Mesodermal cell (in vitro differentiated cells): Measurements from ENCODE around the gene C21orf91. TPM values are rescaled to one million over a fixed set of nuclear protein-coding genes. Genes with fewer than 3 reads are reported as not detected.

Experiments used
- H3K27ac ChIP-seq: 2 replicates; pipeline ENCODE4 v1.7.0; 2013; ENCODE audit warnings: mild to moderate bottlenecking, low read depth, low read length, moderate library complexity; ENCODE audit not compliant: severe bottlenecking
- H3K36me3 ChIP-seq: 2 replicates; pipeline ENCODE4 v1.7.1; 2013; ENCODE audit warnings: mild to moderate bottlenecking, low read length, moderate library complexity; ENCODE audit not compliant: control insufficient read depth, insufficient read depth
- H3K4me1 ChIP-seq: one replicate; pipeline ENCODE4 v1.7.1; 2013; ENCODE audit warnings: mild to moderate bottlenecking, low read length; ENCODE audit not compliant: insufficient read depth, control insufficient read depth, poor library complexity, severe bottlenecking
- H3K4me3 ChIP-seq: 2 replicates; pipeline ENCODE4 v1.7.0; 2013; ENCODE audit warnings: low read length, control low read depth, mild to moderate bottlenecking; ENCODE audit not compliant: insufficient read depth, poor library complexity, severe bottlenecking; ENCODE audit errors: extremely low read depth
- H3K9me3 ChIP-seq: 2 replicates; pipeline ENCODE4 v1.7.1; 2013; ENCODE audit warnings: mild to moderate bottlenecking, low read length, moderate library complexity; ENCODE audit not compliant: control insufficient read depth
- WGBS, 2 experiments: methylation state at CpG; one replicate each; pipeline ENCODE4 v1.1.5; 2013; ENCODE audit warnings: missing lambda C conversion rate in 2 of 2; ENCODE audit not compliant: insufficient coverage in 2 of 2; 5-methylcytosine and 5-hydroxymethylcytosine counted together
- polyA plus RNA-seq, 2 experiments: library from polyadenylated mRNA; stranded (reverse); fragments of 50-300 nt; gene quantifications; one replicate each; pipeline ENCODE4 v1.2.3, GENCODE V29; 2013

C21orf91 gene
- polyA plus RNA-seq (2013, experiment 1 of 2), result 16.7 TPM
- 17.7 TPM for polyA plus RNA-seq (2013, experiment 2 of 2)

DNA sequence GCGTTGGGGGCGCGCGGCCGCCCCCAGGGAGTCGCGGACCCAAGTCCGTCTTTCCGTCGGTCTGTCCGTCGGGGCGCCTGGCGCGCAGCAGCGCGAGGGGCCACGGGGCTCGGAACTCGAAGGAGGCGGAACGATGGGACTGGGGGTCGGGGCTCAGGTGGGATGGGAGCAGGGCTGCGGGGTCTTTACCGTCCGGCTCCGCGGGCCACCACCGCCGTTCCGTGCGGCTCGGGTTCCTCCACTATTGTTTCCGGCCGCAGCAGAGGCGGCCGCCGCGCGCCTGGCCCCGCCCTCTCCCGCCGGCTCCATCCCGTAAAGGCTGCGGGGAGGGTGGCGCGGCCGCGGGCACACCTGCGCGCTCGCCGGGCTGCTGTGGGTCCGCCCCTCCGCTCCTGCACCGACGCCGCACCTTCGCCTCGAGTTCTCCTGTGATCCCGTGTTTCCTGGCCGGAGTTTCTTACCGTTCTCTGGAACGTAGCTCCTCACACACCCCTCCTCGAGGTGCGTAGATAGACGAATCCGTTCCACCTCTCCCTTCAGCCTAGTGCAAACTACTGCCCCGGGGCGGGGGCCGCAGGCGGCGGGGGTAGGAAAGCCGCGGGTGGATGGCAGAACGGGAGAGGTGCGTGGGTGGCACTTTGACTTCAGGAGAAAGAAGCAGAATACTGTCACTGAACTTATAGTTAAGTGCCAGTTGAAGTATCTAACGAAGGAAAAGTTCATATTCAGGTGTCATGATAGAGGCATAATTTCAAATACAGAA lies at the start of gene C21orf91:
Gene C21orf91, minus strand, starts transcription at position 243 of the 763 bp plus-strand sequence. CDS start 1,038 bp downstream, outside the sequence.
- Histone ChIP-seq H3K9me3 (no peaks in the 10 kb centered on the region), H3K27ac (peak within 1 kb of the TSS; percentile 99), H3K4me3 (peak within 1 kb of the TSS; percentile 87), H3K36me3 (peaks cover 22% of the 10 kb centered on the region), H3K4me1 (no peaks in the 10 kb centered on the region)
- WGBS, 2 experiments, result 0 to 1% methylated on average over 39 to 65 of the region's 78 CpGs

DNA sequence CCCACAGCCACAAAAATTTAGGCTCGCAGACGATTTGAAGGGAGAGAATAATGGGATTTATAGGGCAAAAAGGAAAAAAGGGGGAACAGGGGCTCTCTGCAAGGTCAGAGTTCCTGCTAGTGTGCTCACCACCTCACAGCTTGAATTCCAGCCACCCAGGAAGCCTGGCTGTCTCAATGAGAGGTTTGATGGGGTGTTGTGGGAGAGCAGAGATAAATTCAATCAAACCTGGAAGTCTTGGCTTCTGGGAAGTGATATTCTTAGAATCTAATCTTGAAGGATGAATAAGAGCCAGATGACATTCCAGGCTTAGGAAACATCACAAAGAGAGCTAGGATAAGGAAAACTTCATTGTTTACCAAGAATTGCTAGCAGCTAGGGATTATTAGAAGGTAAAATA lies 47.4 kb upstream of the C21orf91 start:
- no peaks in the 10 kb centered on the region for H3K4me1 ChIP-seq
- H3K36me3 ChIP-seq, result no peaks in the 10 kb centered on the region
- H3K9me3 ChIP-seq, result no peaks in the 10 kb centered on the region
- H3K4me3 ChIP-seq, result no peak overlapping the region
- H3K27ac ChIP-seq, result no peak overlapping the region
- WGBS, 2 experiments, result 92 to 100% methylated on average over 2 of the region's 2 CpGs

- H3K4me1 ChIP-seq, result no peaks in the 10 kb centered on the region
- H3K36me3 ChIP-seq, result no peaks in the 10 kb centered on the region
- WGBS, 2 experiments, result no CpG with 5 or more reads among the region's 1 CpG
- no peak overlapping the region for H3K4me3 ChIP-seq
- H3K9me3 ChIP-seq, result no peaks in the 10 kb centered on the region
- H3K27ac ChIP-seq, result no peak overlapping the region
Measured at GRCh38 chr21:17859661-17860060, 40.5 kb upstream of the C21orf91 start.

- Histone ChIP-seq H3K9me3 (no peaks in the 10 kb centered on the region), H3K4me3 (no peak overlapping the region), H3K27ac (no peak overlapping the region), H3K4me1 (no peaks in the 10 kb centered on the region), H3K36me3 (no peaks in the 10 kb centered on the region)
- WGBS, 2 experiments, result 83 to 86% methylated on average over 1 of the region's 2 CpGs
Measured at GRCh38 chr21:17858747-17859146, 39.6 kb upstream of the C21orf91 start.

DNA sequence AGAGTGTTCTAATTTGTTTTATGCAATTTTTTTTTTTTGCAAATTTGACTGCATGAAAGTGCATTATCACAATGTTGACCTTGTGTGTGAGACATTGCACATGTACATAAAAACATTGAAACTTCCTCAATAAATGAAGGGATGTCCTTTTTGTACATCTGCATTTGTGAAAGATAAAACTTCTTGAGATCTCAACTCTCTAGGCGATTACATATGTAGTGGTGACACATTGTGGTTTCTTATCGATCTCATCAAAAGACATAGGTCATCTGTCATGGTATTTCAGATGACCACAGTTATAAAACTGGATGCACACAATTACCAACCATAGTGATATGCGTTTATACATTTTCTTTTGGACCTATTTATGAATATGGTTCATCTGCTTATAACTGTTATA lies 35.6 kb upstream of the C21orf91 start:
- H3K9me3 ChIP-seq, result peaks cover 5% of the 10 kb centered on the region
- no peak overlapping the region for H3K4me3 ChIP-seq
- no peaks in the 10 kb centered on the region for H3K4me1 ChIP-seq
- 90 to 100% methylated on average over 1 to 2 of the region's 3 CpGs for WGBS, 2 experiments
- H3K27ac ChIP-seq, result no peak overlapping the region
- no peaks in the 10 kb centered on the region for H3K36me3 ChIP-seq

GRCh38 chr21:17853393-17854275 lies 34.5 kb upstream of the C21orf91 start:
- Histone ChIP-seq H3K4me3 (no peak overlapping the region), H3K36me3 (no peaks in the 10 kb centered on the region), H3K9me3 (peaks cover 6% of the 10 kb centered on the region), H3K4me1 (no peaks in the 10 kb centered on the region), H3K27ac (no peak overlapping the region)
- 86 to 90% methylated on average over 7 of the region's 9 CpGs for WGBS, 2 experiments

DNA sequence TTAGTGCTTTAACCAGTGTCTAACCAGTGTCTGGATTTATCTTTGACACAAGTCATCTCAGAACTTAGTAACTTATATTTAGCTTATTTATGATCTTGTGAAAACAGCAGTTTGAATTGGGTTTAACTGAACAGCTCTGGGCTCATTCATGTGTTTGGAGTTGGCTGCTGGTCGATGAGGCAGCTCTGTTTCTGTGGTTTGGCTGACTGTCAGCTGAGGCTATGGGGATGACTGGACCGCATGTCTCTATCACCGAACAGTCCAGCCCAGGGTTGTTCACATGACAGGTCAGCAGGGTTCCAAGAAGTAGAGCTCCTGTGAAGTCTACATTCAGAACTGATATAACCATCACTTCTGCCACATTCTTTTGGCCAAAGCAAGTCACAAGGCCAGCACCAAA lies 29.1 kb upstream of the C21orf91 start:
- 75 to 92% methylated on average over 3 of the region's 3 CpGs for WGBS, 2 experiments
- Histone ChIP-seq H3K36me3 (no peaks in the 10 kb centered on the region), H3K4me1 (no peaks in the 10 kb centered on the region), H3K27ac (no peak overlapping the region), H3K4me3 (no peak overlapping the region), H3K9me3 (peaks cover 6% of the 10 kb centered on the region)

- Histone ChIP-seq H3K9me3 (no peaks in the 10 kb centered on the region), H3K36me3 (no peaks in the 10 kb centered on the region), H3K4me3 (no peak overlapping the region), H3K27ac (no peak overlapping the region), H3K4me1 (no peaks in the 10 kb centered on the region)
Measured at GRCh38 chr21:17841103-17841502, 21.9 kb upstream of the C21orf91 start.

GRCh38 chr21:17834639-17835354 lies 15.6 kb upstream of the C21orf91 start:
- H3K27ac ChIP-seq, result no peak overlapping the region
- H3K9me3 ChIP-seq, result no peaks in the 10 kb centered on the region
- WGBS, 2 experiments, result 90 to 100% methylated on average over 2 to 3 of the region's 4 CpGs

DNA sequence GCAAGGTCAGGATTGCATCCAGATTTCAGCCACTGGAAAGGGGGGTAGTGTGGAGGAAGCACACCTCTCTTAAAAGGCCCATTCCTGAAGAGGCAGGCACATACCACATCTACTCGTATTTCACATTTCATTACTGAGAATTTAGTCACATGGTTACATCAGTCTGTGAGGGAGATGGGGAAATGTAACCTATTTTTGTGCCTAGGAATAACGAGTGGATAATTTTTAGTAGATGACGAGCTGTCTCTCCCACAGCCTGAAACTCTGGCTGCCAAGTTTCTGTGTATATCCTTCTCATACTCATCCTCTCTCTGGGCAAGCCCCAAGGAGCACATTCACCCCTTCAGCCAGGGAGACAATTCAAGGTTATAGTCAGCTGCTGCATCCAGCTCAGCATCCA lies 10.3 kb upstream of the C21orf91 start:
- WGBS, 2 experiments, result 80% methylated on average over 1 of the region's 3 CpGs; no CpG with 5 or more reads in 1 of the 2 experiments

More at GRCh38 chr21:17834639-17835354, 15.6 kb upstream of the C21orf91 start:
- no peak overlapping the region for H3K4me3 ChIP-seq
- H3K36me3 ChIP-seq, result no peaks in the 10 kb centered on the region
- no peaks in the 10 kb centered on the region for H3K4me1 ChIP-seq

More for the DNA sequence above, 10.3 kb upstream of the C21orf91 start:
- Histone ChIP-seq H3K27ac (no peak overlapping the region), H3K4me1 (no peaks in the 10 kb centered on the region), H3K9me3 (no peaks in the 10 kb centered on the region), H3K36me3 (no peaks in the 10 kb centered on the region), H3K4me3 (no peak overlapping the region)
